ENCODE measurements around the gene TNKS2. TPM values are rescaled to one million over a fixed set of nuclear protein-coding genes. Genes with fewer than 3 reads are reported as not detected.

TNKS2 gene
- total RNA-seq, 4 donors from 2014 or later: 27.8 to 47.0 (median 31.3) TPM

DNA sequence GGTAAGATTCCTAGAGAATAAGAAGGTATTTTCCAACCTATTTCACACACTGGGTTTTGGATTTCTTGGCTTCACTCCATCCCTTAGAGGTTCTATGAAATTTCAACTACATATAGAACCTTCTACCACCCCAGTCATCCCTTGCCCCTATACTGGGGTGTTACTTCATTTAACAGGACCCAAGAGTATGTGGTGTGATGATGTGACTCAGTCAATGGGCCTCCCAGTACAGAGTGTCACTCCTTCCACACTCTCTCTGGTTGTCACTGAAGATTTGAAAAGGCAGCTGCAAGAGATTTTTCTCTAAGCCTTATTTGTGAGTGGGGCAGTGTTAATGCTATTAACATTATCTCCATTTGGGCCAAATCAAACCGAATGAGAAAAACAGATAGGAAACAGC, 77.6 kb downstream of the TNKS2 start:
- DNase-seq: no peak
- H3K27me3 ChIP-seq: no peaks in the 10 kb centered on the region
- H3K4me1 ChIP-seq: no peaks in the 10 kb centered on the region
- no peak overlapping the region for H3K4me3 ChIP-seq
- H3K9me3 ChIP-seq: no peaks in the 10 kb centered on the region
- TF ChIP-seq, protein P1, sequence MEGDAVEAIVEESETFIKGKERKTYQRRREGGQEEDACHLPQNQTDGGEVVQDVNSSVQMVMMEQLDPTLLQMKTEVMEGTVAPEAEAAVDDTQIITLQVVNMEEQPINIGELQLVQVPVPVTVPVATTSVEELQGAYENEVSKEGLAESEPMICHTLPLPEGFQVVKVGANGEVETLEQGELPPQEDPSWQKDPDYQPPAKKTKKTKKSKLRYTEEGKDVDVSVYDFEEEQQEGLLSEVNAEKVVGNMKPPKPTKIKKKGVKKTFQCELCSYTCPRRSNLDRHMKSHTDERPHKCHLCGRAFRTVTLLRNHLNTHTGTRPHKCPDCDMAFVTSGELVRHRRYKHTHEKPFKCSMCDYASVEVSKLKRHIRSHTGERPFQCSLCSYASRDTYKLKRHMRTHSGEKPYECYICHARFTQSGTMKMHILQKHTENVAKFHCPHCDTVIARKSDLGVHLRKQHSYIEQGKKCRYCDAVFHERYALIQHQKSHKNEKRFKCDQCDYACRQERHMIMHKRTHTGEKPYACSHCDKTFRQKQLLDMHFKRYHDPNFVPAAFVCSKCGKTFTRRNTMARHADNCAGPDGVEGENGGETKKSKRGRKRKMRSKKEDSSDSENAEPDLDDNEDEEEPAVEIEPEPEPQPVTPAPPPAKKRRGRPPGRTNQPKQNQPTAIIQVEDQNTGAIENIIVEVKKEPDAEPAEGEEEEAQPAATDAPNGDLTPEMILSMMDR (IDR thresholded peaks at IDR 0.05): no peak
- TF ChIP-seq POLR2A (IDR thresholded peaks at IDR 0.05): no peak
- H3K36me3 ChIP-seq: no peaks in the 10 kb centered on the region
- no peak overlapping the region for H3K27ac ChIP-seq

DNA sequence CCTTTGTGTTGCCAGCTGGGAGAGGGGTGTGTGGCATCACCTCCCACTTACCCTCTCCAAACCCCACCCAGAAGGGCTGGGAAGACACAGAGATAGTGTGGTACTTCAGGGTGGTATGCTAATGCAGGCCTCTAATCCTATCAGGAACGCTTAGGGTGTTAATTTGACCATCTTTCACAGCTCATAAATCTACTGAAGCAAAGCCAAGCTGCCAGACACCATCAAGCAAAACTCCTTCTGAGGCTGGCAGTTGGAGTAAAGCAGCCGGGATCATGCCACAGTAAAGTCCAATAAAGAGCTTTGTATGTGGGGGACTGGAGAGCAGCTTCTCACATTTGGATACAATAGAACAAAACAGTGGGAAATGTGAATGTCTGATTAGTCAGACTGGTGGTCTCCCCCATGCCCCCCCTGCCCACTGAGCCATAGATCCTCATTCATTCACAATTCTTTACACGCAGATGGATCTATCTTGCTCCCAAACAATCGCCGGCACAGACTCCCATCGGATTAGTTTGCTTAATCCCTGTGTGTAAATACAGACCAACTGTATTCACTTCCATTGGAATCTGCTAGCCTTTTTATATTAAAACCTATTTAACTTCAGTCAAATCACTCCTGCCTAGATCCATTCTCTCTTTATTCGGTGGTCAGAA, 81.4 kb downstream of the TNKS2 start:
- no peak for DNase-seq
- Histone ChIP-seq H3K9me3 (no peaks in the 10 kb centered on the region), H3K4me3 (no peak overlapping the region), H3K27me3 (no peaks in the 10 kb centered on the region), H3K4me1 (no peaks in the 10 kb centered on the region), H3K36me3 (no peaks in the 10 kb centered on the region), H3K27ac (no peak overlapping the region)
- no peak for TF ChIP-seq POLR2A (IDR thresholded peaks at IDR 0.05)
- TF ChIP-seq, protein P1 (IDR thresholded peaks at IDR 0.05): no peak

DNA sequence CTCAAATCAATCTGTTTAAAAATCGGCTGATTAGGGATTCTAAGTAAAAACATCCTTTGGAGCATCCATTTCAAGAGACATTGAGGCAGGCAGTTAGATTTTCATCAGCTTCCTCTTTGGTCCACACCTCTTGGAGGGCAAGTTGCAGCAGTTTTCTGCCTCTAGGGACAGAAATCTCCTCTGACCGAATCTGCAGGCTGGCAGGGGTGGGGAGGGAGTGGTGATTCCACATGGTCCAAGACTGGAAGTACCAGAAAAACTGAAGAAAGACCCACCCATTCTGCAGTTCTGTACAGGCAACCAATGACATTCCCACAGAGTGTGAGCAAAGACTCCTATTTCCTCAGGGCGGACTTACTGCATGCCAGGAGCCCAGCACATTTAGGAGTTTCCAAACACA, 82.1 kb downstream of the TNKS2 start:
- H3K27ac ChIP-seq: no peak overlapping the region
- H3K36me3 ChIP-seq: no peaks in the 10 kb centered on the region
- no peaks in the 10 kb centered on the region for H3K9me3 ChIP-seq
- no peak overlapping the region for H3K4me3 ChIP-seq
- DNase-seq: no peak
- H3K4me1 ChIP-seq: no peaks in the 10 kb centered on the region
- TF ChIP-seq, protein P1 (IDR thresholded peaks at IDR 0.05): no peak
- no peak for TF ChIP-seq POLR2A (IDR thresholded peaks at IDR 0.05)
- H3K27me3 ChIP-seq: no peaks in the 10 kb centered on the region

DNA sequence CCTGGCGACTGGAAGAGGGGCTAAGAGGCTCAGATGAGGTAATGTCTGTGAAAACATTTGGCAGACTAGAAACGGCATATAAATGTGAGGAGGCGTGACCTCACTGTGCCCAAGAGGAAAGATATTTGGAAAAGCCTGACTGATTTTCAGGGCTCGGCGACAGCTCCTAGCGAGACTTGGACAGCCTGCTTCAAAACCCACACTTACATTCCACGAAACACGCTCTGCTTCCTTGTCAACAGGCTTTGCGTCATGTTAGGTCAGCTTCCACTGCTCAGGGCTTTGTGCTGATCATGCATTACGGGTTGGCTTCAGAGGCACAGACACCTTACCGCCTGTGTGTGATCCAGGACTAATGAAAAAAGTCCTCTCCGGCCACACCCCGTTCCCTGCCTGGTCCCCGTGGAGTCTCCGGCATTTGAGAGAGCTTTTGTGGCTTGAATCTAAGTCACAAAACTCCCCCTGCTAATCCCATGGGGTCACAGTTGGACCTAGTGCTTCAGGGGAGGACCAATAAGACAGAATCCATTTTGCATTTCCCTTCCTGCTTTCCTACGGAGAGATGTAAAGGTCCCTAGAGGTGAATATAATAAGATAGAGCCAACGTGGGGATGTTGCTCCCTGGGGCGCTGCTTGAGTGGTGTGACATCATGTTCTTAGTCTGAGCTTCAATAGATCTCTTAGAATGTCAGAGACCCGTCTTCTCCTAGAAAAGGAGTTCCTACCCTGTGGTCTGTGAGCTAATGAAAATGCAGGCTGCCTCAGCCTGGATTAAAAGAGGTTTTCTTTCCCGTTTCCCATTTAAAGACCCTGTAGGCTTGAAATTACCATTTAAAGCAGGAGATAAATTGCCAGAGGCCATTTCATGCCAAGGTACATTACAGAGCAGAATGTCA, 85.6 kb downstream of the TNKS2 start:
- H3K27me3 ChIP-seq: peaks cover 0 to 7% of the 10 kb centered on the region in 2 donors
- peak in 1 of 3 donors; percentile 48 for DNase-seq
- no peak overlapping the region for H3K4me3 ChIP-seq
- no peaks in the 10 kb centered on the region for H3K9me3 ChIP-seq
- H3K4me1 ChIP-seq: peaks cover 0 to 10% (median 4%) of the 10 kb centered on the region in 4 donors
- H3K36me3 ChIP-seq: no peaks in the 10 kb centered on the region
- H3K27ac ChIP-seq: no peak overlapping the region
- no peak for TF ChIP-seq POLR2A (IDR thresholded peaks at IDR 0.05)
- TF ChIP-seq, protein P1 (IDR thresholded peaks at IDR 0.05): no peak

DNA sequence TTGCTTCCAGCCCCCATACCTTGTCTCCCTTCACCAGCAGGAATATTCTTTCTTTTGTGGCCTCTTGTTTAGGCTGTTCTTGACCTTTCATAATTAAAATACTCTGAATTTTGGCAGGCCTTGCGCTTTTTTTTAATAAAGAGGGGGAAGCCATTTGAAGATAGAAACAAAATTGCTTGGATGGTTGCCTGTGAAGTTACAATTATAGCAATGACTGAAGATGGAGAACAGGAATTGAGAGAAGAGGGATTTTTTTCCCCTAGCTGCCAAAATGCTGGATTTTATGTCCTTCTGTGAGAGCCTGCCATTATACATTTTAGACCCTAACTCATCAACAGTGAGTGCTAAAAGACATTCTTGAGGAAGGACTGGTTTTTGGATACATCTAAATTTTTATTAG, 86.3 kb downstream of the TNKS2 start:
- Histone ChIP-seq H3K27me3 (peaks cover 0 to 7% of the 10 kb centered on the region in 2 donors), H3K4me1 (peaks cover 0 to 10% (median 4%) of the 10 kb centered on the region in 4 donors), H3K27ac (no peak overlapping the region), H3K9me3 (no peaks in the 10 kb centered on the region), H3K4me3 (no peak overlapping the region), H3K36me3 (no peaks in the 10 kb centered on the region)
- DNase-seq: no peak
- TF ChIP-seq POLR2A (IDR thresholded peaks at IDR 0.05): no peak
- TF ChIP-seq, protein P1 (IDR thresholded peaks at IDR 0.05): no peak

Measured in Peyer's patch (tissue), 4 donors.